Right lobe of liver (tissue), 6 donors: Measurements from ENCODE around the gene C1orf210. TPM values are rescaled to one million over a fixed set of nuclear protein-coding genes. Genes with fewer than 3 reads are reported as not detected.

Source experiments
- ATAC-seq, 4 donors: fragments of 200-7000 bp; cut with Tn5 transposase; one replicate each; pipeline ENCODE4 v1.9.1; 2020; ENCODE audit warnings: mild to moderate bottlenecking in 4 of 4, moderate library complexity in 4 of 4
- DNase-seq, 3 donors: peaks; one replicate each; pipeline ENCODE4 v3.0.0-alpha.2; 2020
- H3K27ac ChIP-seq, 3 donors: fragments of 200-600 bp; one replicate each; pipeline ENCODE4 v1.8.0; 2022
- H3K27me3 ChIP-seq, 2 donors: fragments of 200-600 bp; one replicate each; pipeline ENCODE4 v1.8.0; 2022
- H3K36me3 ChIP-seq, 4 donors: fragments of 200-600 bp; sonication (generic) in 1 of 4; one replicate each; pipeline versions ENCODE4 v1.5.1 to v1.8.0; 2017 to 2022; ENCODE audit warnings: control low read depth in 1 of 4
- H3K4me1 ChIP-seq, 4 donors: fragments of 200-600 bp; sonication (generic) in 1 of 4; one replicate each; pipeline versions ENCODE4 v1.5.1 to v1.8.0; 2017 to 2022; ENCODE audit warnings: control low read depth in 1 of 4
- H3K4me3 ChIP-seq, 3 donors: fragments of 200-600 bp; one replicate each; pipeline ENCODE4 v1.8.0; 2022
- H3K9me3 ChIP-seq, 4 donors: fragments of 200-600 bp; sonication (generic) in 1 of 4; one replicate each; pipeline versions ENCODE4 v1.5.1 to v1.8.0; 2017 to 2022; ENCODE audit warnings: control low read depth in 1 of 4
- POLR2A ChIP-seq: fragments of 450-650 bp; IDR thresholded peaks from one replicate; pipeline ENCODE4 v1.6.1; 2017; ENCODE audit warnings: antibody characterized with exemption, mild to moderate bottlenecking
- WGBS: methylation state at CpG from one replicate; pipeline ENCODE4 v1.1.6; 2018; ENCODE audit warnings: low coverage, low lambda C conversion rate; ENCODE audit not compliant: insufficient coverage; ENCODE audit errors: missing lambda C conversion rate; 5-methylcytosine and 5-hydroxymethylcytosine counted together
- intact Hi-C, 2 donors: fragments of 100-400 bp; cut with DNase I; formaldehyde crosslinking; loops; one replicate each; pipeline versions ENCODE4 v1.11.2 to v1.14.1; 2022
- total RNA-seq, 6 experiments: library from RNA; depleted of rRNA in 2 of 6; stranded (reverse); fragments of >200 nt in 2 of 6; fragmentation: NEBNext Ultra II Directional in 3 of 6; extraction: Animal tissue kit (Norgen Biotek cat#: 25700) in 3 of 6; gene quantifications; one replicate each; pipeline versions ENCODE4 v1.1.0 to v1.2.4, GENCODE V29; 2016 to 2023
- TF ChIP-seq, protein P1 (sequence below), 4 donors: fragments of 200-600 bp in 3 of 4; fragments of 450-650 bp in 1 of 4; IDR thresholded peaks; one replicate each; pipeline versions ENCODE4 v1.5.1 to v1.8.0; 2016 to 2022; ENCODE audit warnings: antibody characterized with exemption in 4 of 4, mild to moderate bottlenecking in 2 of 4
- donor health status: DM: no; HTN: yes; CAD: no.
- donor health status: DM: no; HTN: no; CAD: no.
- donor health status: DM: no; HTN: no; CAD: no.
- donor health status: DM: no; HTN: yes; CAD: no.
- donor health status: DM: no; HTN: yes; CAD: no.

The C1orf210 gene
- total RNA-seq, 6 experiments from 2014 or later = 0.58 to 2.7 (median 1.7) TPM

DNA sequence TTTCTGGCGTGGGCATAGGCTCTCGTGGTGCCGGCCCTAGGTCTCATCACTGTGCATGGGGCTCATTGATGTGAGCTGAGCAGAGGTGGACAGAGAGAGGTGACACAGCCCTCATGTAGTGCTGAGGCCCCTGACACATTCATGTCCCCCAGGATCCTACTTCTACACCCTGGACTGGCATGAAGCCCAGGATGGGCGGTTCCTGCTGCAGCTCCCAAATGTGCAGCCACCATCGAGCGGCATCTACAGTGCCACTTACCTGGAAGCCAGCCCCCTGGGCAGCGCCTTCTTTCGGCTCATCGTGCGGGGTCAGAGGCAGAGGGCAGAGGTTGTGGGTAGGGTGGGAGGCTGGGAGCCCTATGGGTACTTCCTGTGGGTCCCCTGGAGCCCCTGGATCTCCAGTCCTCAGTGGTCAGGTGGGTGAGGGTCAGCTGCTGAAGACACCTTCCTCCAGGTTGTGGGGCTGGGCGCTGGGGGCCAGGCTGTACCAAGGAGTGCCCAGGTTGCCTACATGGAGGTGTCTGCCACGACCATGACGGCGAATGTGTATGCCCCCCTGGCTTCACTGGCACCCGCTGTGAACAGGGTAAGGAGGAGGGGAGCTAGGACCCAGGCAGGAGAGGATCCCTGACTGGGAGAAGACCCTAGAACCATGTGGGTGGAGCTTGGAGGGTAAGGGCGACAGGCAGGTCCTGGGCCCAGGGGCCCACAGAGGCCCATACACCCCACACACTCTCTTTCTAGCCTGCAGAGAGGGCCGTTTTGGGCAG, 21.5 kb upstream of the C1orf210 start:
- DNase-seq = peak in 1 of 3 donors; percentile 55
- H3K27ac ChIP-seq = no peak overlapping the region
- intact Hi-C loops = no loop called here

DNA sequence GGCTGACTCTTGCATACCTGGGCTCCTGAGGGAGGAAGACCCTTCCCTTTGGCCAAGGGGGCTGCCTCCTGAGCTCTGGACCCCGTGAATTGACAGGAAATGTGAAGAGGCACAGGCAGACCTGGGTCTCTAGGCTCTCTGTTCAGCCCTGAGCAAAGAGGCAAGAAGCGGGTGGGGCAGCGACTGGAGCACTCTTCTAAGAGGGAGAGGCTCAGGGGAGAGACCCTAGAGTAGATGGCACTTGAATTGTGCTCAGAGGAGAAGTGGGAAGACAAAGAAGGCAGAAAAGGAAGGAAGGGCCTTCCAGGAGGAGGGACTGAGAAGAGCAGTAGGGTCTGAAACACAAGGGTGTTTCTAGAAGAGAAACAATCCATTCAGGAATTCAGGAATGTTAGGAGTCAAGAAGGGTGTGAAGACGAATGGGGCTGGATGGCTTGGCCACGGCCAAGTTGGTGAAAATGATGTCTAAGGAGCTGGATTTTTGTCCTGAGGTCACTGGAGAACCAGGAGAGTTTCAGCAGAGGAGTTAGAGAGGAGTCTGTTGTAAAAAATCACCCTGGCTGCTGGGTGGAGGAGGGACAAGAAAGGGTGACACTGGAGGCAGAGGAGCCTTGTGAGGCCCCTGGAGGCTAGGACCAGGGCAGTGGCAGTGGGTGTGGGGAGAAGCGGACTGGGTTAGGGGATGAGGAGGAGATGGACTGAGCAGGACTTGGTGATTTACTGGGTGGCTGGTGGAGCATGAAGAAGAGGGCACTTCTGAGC, 20.7 kb upstream of the C1orf210 start:
- no peaks in the 10 kb centered on the region for H3K36me3 ChIP-seq
- H3K4me1 ChIP-seq = peaks cover 0 to 20% (median 9%) of the 10 kb centered on the region in 4 donors
- H3K27me3 ChIP-seq = no peaks in the 10 kb centered on the region
- WGBS = 88% methylated on average over 6 of the region's 6 CpGs
- H3K27ac ChIP-seq = no peak overlapping the region
- H3K4me3 ChIP-seq = no peak overlapping the region
- no peak for TF ChIP-seq POLR2A
- TF ChIP-seq, protein P1, sequence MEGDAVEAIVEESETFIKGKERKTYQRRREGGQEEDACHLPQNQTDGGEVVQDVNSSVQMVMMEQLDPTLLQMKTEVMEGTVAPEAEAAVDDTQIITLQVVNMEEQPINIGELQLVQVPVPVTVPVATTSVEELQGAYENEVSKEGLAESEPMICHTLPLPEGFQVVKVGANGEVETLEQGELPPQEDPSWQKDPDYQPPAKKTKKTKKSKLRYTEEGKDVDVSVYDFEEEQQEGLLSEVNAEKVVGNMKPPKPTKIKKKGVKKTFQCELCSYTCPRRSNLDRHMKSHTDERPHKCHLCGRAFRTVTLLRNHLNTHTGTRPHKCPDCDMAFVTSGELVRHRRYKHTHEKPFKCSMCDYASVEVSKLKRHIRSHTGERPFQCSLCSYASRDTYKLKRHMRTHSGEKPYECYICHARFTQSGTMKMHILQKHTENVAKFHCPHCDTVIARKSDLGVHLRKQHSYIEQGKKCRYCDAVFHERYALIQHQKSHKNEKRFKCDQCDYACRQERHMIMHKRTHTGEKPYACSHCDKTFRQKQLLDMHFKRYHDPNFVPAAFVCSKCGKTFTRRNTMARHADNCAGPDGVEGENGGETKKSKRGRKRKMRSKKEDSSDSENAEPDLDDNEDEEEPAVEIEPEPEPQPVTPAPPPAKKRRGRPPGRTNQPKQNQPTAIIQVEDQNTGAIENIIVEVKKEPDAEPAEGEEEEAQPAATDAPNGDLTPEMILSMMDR (IDR thresholded peaks at IDR 0.05) = no peak
- DNase-seq = peak in 1 of 3 donors; percentile 16
- intact Hi-C loops = no loop called here
- no peaks in the 10 kb centered on the region for H3K9me3 ChIP-seq
- ATAC-seq = no peak

More for the DNA sequence above, 21.5 kb upstream of the C1orf210 start:
- H3K9me3 ChIP-seq = no peaks in the 10 kb centered on the region
- no peak overlapping the region for H3K4me3 ChIP-seq
- H3K27me3 ChIP-seq = no peaks in the 10 kb centered on the region
- WGBS = 71% methylated on average over 3 of the region's 17 CpGs
- no peaks in the 10 kb centered on the region for H3K36me3 ChIP-seq
- TF ChIP-seq, protein P1 (IDR thresholded peaks at IDR 0.05) = no peak
- TF ChIP-seq POLR2A = no peak
- peak in 1 of 4 donors; percentile 25 for ATAC-seq
- H3K4me1 ChIP-seq = peaks cover 0 to 22% (median 11%) of the 10 kb centered on the region in 4 donors

DNA sequence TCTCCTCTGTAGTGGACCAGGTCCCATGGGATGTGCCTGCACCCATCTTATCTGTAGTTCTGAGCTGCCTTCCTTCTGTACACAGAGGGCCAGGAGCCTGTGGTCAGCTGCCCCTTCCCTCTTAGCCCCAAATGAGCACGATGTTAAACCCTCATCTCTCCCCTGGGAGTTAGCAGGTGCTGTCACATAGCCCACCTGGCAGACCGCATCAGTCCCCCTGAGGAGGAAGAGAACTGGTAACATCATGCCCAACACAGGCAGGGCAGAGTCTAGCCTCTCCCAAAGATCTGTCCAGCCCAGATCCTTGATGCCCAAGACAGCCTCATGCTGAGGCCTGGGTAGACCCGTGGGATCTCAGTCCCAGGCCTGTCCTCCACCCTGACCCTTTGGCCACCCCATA, 20.1 kb upstream of the C1orf210 start:
- Histone ChIP-seq H3K4me1 (peaks cover 0 to 20% (median 9%) of the 10 kb centered on the region in 4 donors), H3K27me3 (no peaks in the 10 kb centered on the region), H3K36me3 (no peaks in the 10 kb centered on the region), H3K4me3 (no peak overlapping the region), H3K9me3 (no peaks in the 10 kb centered on the region), H3K27ac (no peak overlapping the region)
- WGBS = no CpG with 5 or more reads among the region's 3 CpGs
- no peak for ATAC-seq
- no peak for TF ChIP-seq POLR2A
- TF ChIP-seq, protein P1 (IDR thresholded peaks at IDR 0.05) = no peak
- intact Hi-C loops = no loop called here
- DNase-seq = peak in 1 of 3 donors; percentile 22

DNA sequence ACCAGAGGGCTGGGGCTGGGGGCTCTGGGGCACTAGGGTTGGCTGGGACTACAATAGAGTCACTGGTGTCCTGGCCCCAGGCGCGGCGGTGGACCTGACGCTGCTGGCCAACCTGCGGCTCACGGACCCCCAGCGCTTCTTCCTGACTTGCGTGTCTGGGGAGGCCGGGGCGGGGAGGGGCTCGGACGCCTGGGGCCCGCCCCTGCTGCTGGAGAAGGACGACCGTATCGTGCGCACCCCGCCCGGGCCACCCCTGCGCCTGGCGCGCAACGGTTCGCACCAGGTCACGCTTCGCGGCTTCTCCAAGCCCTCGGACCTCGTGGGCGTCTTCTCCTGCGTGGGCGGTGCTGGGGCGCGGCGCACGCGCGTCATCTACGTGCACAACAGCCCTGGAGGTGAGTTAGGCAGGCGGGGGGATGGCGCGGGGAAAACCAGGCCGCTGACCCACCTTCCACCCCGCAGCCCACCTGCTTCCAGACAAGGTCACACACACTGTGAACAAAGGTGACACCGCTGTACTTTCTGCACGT, 19.5 kb upstream of the C1orf210 start:
- ATAC-seq = no peak
- Histone ChIP-seq H3K27ac (no peak overlapping the region), H3K27me3 (no peaks in the 10 kb centered on the region), H3K36me3 (no peaks in the 10 kb centered on the region), H3K4me3 (no peak overlapping the region), H3K9me3 (no peaks in the 10 kb centered on the region), H3K4me1 (peaks cover 0 to 20% (median 9%) of the 10 kb centered on the region in 4 donors)
- TF ChIP-seq, protein P1 (IDR thresholded peaks at IDR 0.05) = no peak
- TF ChIP-seq POLR2A = no peak
- WGBS = 60% methylated on average over 2 of the region's 46 CpGs
- intact Hi-C loops = no loop called here
- DNase-seq = peak in 1 of 3 donors; percentile 54
